ENCODE data around the gene CPEB4. TPM values are rescaled to one million over a fixed set of nuclear protein-coding genes. Genes with fewer than 3 reads are reported as not detected.
A peak's percentile ranks its signal among the peaks of the same experiment; 100 is the strongest.

Gene CPEB4
- total and polyA plus RNA-seq, 12 donors, result 34.4 to 381 (median 149) TPM

GRCh38 chr5:173933901-173934300 is 45.8 kb downstream of the CPEB4 start:
- peaks cover 0 to 27% of the 10 kb centered on the region in 2 donors for H3K36me3 ChIP-seq (replicated peaks in 1 of 2)
- intact Hi-C loops (cut with DNase I), result no loop called here
- H3K27ac ChIP-seq, result no peak overlapping the region
- no peak for DNase-seq
- TF ChIP-seq POLR2A (IDR thresholded peaks at IDR 0.05) (no peak), CTCF (IDR thresholded peaks at IDR 0.05) (no peak)
- WGBS, 4 donors, result 49 to 94% (median 83%) methylated on average over 2 of the region's 2 CpGs
- peaks cover 29 to 85% of the 10 kb centered on the region in 2 donors for H3K4me1 ChIP-seq (replicated peaks in 1 of 2)
- no peaks in the 10 kb centered on the region for H3K9me3 ChIP-seq (replicated peaks in 1 of 3)
- H3K4me3 ChIP-seq, result no peak overlapping the region
- H3K27me3 ChIP-seq, result no peaks in the 10 kb centered on the region

- Histone ChIP-seq H3K9me3 (replicated peaks in 1 of 3) (no peaks in the 10 kb centered on the region), H3K4me1 (replicated peaks in 1 of 2) (peaks cover 22 to 85% of the 10 kb centered on the region in 2 donors), H3K27ac (peak overlapping the region in 1 of 5 donors; percentile 3), H3K27me3 (no peaks in the 10 kb centered on the region), H3K4me3 (no peak overlapping the region), H3K36me3 (replicated peaks in 1 of 2) (peaks cover 0 to 25% of the 10 kb centered on the region in 2 donors)
- intact Hi-C loops (cut with DNase I), result no loop called here
- no peak for TF ChIP-seq POLR2A (IDR thresholded peaks at IDR 0.05)
- TF ChIP-seq CTCF (IDR thresholded peaks at IDR 0.05), result no peak
- 53 to 68% (median 65%) methylated on average over 2 of the region's 2 CpGs for WGBS, 4 donors
- no peak for DNase-seq
Observed at GRCh38 chr5:173935396-173935795, 47.2 kb downstream of the CPEB4 start.

GRCh38 chr5:173940269-173940668 is 52.1 kb downstream of the CPEB4 start:
- 40 to 47% (median 44%) methylated on average over 2 of the region's 2 CpGs for WGBS, 4 donors
- Histone ChIP-seq H3K36me3 (replicated peaks in 1 of 2) (peaks cover 0 to 18% of the 10 kb centered on the region in 2 donors), H3K9me3 (replicated peaks in 1 of 3) (no peaks in the 10 kb centered on the region), H3K27ac (peak overlapping the region in 1 of 5 donors; percentile 55), H3K4me1 (replicated peaks in 1 of 2) (peaks cover 23 to 84% of the 10 kb centered on the region in 2 donors), H3K27me3 (no peaks in the 10 kb centered on the region), H3K4me3 (no peak overlapping the region)
- no peak for TF ChIP-seq CTCF (IDR thresholded peaks at IDR 0.05)
- TF ChIP-seq POLR2A (IDR thresholded peaks at IDR 0.05), result no peak
- no peak for DNase-seq
- intact Hi-C loops (cut with DNase I), result no loop called here

GRCh38 chr5:173941102-173941501 is 53.0 kb downstream of the CPEB4 start:
- Histone ChIP-seq H3K27ac (peak overlapping the region in 3 of 5 donors; percentile 3 to 39 (median 34)), H3K9me3 (replicated peaks in 1 of 3) (no peaks in the 10 kb centered on the region), H3K4me3 (no peak overlapping the region), H3K36me3 (replicated peaks in 1 of 2) (peaks cover 0 to 27% of the 10 kb centered on the region in 2 donors), H3K27me3 (no peaks in the 10 kb centered on the region), H3K4me1 (replicated peaks in 1 of 2) (peaks cover 23 to 76% of the 10 kb centered on the region in 2 donors)
- no peak for DNase-seq
- 70 to 80% (median 77%) methylated on average over 2 of the region's 2 CpGs for WGBS, 4 donors
- intact Hi-C loops (cut with DNase I), result no loop called here
- no peak for TF ChIP-seq CTCF (IDR thresholded peaks at IDR 0.05)
- TF ChIP-seq POLR2A (IDR thresholded peaks at IDR 0.05), result no peak

Measured in adrenal gland (tissue), 12 donors.